Stimulated activated CD8-positive, alpha-beta memory T cell treated with anti-CD3 and anti-CD28 coated beads, Interleukin-15, amount 100 ng/mL, for 48 hours (primary cell): Measurements from ENCODE around the gene RAB37.

Experiments
- DNase-seq, 2 donors: peaks; one replicate each; pipeline ENCODE4 v3.0.0-alpha.2; 2020; ENCODE audit warnings: low read depth in 2 of 2

The RAB37 gene

DNA sequence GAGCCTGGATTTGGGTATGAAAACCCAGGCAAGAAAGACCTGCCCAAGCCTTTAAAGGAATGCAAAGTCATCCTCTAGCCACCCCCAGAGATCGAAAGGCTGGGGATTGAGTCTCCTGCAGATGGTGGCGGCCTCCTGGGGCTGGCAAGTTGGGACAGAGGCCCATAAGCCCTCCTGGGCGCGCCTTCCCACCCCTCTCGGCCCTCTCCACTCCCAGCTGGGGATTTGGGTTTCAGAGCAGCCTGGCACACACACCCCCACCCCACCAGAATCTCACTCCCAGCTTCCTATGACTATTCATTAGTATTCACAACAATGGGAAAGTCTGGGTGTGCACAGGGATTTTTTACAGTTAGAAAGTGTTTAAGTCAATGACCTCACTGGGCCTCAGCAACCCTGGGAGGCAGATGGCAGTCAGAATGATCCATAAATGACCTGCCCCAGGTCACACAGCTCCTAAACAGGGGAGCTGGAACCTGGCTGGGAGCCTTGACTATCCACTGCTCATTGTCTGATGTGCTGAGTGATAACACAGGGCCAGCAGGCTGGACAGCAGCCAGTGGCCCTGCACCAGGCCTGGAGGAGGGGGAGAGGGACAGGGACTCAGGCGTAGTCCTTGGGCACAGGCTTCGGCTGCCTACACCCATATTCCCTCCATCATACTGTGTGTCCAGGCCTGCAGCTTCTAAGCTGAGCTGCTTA lies 23.5 kb downstream of the RAB37 start:
- DNase-seq, result no peak

DNA sequence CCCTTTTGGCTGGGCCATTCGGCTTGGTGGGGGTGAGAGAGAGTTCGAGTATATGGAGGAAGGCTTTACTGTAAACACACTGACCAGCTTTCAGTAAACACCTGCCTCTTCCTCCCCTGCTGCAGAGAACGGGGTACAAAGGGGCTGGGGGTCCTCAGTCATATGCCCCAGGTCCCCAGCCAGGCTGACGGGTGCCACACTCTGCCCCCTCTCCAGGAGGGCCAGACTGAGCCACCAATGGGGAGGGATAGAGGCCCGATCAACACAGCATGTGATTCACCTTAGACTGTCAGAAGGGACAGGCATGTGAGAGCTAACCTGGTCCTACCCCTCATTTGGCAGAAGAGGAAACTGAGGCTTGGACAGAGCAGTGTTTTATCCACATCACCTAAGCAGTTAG lies 24.4 kb downstream of the RAB37 start:
- no peak for DNase-seq

GRCh38 chr17:74761931-74762330 lies 24.9 kb downstream of the RAB37 start:
- DNase-seq, result no peak

DNA sequence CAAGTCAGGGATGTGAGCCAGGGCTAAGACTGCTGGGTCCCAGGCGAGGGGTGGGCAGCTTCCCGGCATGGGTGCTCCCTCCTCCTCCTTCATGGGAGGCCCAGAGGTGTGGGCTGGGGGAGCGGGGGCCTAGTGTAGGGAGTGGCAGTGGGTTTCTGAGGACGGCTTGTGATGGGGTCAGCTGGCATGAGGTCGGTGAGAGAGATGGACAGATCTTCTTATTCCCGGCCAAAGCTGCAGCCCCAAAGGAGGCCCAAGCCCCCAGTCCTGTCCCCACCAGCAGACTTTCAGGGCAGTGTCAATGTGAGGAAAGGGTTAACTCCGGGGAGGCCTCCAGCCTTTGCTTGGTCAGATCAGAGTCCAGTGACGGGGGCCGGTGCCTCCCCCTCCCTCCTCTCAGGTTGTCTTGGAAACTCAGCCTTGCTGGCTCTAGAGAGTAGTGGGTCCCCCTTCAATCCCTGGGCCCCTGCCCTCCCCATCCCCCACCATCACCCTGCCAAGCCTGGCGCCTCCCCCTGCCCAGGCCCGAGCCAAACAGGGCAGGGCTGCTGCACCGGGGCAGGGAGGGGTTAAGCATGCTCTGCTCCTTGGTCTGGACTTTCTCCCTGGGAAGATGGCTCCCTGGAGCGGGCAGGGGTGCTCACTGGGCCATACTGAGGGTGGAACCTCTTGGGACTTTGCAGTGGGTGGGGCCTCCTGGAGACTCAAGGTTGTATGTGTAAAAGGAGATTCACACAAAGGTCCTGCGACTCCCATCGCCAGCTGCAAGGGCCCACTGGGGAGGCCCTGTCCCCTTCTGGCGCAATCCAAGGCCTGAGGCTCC lies 26.7 kb downstream of the RAB37 start:
- no peak for DNase-seq

GRCh38 chr17:74764751-74765286 lies 27.8 kb downstream of the RAB37 start:
- DNase-seq, result no peak

- DNase-seq, result no peak
Observed at GRCh38 chr17:74766413-74766812, 29.4 kb downstream of the RAB37 start.

- no peak for DNase-seq
Observed at GRCh38 chr17:74767111-74767516, 30.1 kb downstream of the RAB37 start.

DNA sequence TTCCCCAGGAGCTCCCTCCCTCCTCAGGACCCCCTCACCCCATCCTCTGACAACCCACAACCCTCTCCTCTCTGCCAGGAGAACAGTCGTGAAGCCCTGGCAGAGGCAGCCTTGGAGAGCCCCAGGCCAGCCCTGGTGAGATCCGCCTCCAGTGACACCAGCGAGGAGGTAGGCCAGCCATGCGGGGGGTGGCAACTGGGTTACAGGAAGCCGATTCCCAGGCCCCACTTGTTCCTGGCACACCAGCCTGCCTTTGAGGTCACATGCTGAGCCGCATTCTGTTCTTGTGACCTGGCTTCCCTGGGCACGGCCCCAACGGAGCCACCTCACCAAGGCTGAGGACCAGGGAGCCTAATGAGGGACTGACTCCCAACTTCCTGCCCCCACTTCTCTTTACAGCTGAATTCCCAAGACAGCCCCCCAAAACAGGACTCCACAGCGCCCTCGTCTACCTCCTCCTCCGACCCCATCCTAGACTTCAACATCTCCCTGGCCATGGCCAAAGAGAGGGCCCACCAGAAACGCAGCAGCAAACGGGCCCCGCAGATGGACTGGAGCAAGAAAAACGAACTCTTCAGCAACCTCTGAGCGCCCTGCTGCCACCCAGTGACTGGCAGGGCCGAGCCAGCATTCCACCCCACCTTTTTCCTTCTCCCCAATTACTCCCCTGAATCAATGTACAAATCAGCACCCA lies 31.2 kb downstream of the RAB37 start:
- no peak for DNase-seq

DNA sequence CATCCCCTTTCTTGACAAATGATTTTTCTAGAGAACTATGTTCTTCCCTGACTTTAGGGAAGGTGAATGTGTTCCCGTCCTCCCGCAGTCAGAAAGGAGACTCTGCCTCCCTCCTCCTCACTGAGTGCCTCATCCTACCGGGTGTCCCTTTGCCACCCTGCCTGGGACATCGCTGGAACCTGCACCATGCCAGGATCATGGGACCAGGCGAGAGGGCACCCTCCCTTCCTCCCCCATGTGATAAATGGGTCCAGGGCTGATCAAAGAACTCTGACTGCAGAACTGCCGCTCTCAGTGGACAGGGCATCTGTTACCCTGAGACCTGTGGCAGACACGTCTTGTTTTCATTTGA lies 31.7 kb downstream of the RAB37 start:
- DNase-seq, result no peak

- DNase-seq, result no peak
Observed at GRCh38 chr17:74769266-74769855, 32.3 kb downstream of the RAB37 start.

GRCh38 chr17:74769856-74770497 lies 32.9 kb downstream of the RAB37 start:
- no peak for DNase-seq

- peak in 1 of 2 donors; percentile 48 for DNase-seq
Observed at GRCh38 chr17:74770498-74771318, 33.7 kb downstream of the RAB37 start.

GRCh38 chr17:74771319-74771914 lies 34.4 kb downstream of the RAB37 start:
- DNase-seq, result no peak

GRCh38 chr17:74772053-74772452 lies 35.0 kb downstream of the RAB37 start:
- DNase-seq, result no peak

DNA sequence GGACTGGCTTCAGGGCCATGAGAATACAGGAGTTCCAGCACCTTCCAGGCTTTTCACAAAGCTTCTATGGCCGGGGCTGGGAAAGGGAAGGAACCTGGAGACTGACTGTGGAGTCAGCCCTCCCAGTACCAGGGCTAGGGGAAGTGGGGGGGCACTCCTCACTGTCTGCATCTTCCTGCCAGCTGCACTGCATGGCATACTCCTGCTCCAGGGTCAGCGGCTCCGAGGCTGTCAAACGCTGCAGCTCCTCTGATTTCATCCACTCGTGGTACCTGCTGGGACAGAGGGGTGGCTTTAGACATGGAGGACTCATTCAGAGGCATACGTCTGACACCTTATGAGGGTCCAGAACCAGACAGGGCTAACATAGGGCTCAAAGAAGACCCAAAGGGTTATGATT lies 36.4 kb downstream of the RAB37 start:
- no peak for DNase-seq

GRCh38 chr17:74773871-74774286 lies 36.8 kb downstream of the RAB37 start:
- DNase-seq, result no peak

DNA sequence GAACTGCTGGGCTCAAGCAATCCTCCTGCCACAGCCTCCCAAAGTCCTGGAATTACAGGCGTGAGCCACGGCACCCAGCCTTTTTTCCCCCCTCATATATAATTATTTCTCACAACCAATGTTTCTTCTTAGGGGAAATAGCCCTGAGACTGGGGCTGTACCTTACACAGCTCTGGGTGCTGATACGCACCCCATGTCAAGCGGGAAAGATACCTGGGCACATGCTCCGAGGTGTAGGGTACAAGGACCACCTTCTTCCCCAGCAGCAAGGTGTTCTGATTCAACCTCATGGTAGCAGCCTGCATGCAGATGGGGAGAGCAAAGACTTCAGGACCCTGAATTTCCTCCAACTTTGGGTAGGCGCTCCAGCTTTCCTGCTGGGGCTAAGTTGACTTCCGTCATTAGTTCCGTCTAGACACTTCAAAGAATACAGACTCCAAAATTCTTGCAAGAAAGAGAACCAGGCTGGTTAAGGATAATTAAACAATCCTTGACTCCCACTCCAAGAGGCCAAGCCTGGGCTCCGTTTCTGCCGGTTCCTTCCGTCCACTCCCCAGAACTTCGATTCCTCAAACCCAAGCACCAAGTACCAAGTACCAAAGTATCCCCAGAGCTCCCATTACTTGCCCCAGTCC lies 38.5 kb downstream of the RAB37 start:
- no peak for DNase-seq

- peak; percentile 99 for DNase-seq
Observed at GRCh38 chr17:74776044-74776962, 39.2 kb downstream of the RAB37 start, which contains the start of gene NAT9. Gene NAT9 (minus strand): TSS chr17:74776345. CDS start chr17:74775698, 647 bp downstream.

DNA sequence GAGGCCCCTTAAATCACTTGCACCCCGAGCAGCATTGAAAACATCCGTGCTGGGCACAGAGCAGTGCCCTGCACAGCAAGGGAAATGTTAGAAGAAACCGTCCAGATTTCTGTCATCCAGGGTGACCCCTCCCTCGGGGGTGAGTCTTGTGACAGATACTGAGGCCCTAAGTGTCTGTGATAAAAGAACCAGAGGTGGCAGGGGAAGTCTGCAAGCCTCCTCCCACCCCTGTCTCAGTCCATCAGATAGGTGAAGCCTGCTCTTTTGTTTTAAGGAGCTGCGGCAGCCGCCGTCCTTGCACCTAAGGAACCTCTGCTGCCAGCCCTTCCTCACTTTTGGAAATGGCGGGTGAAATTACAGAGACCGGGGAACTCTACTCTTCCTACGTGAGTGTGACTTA lies 39.9 kb downstream of the RAB37 start:
- DNase-seq, result no peak
